AG09309 (cell line): ENCODE results near the gene RGS2.

Experiments used
- DNase-seq: peaks from one replicate; pipeline ENCODE4 v3.0.0-alpha.2; 2010; ENCODE audit warnings: low read depth
- H3K4me3 ChIP-seq: 2 replicates; pipeline ENCODE4 v1.5.1; 2011; ENCODE audit warnings: mild to moderate bottlenecking, low read depth, low read length, moderate library complexity; ENCODE audit not compliant: control insufficient read depth
- CTCF ChIP-seq: IDR thresholded peaks from 2 replicates; pipeline ENCODE4 v1.5.1; 2011; ENCODE audit warnings: mild to moderate bottlenecking, low read depth, low read length, inconsistent platforms; ENCODE audit not compliant: insufficient read depth, control insufficient read depth; ENCODE audit errors: missing control alignments

The RGS2 gene

GRCh38 chr1:192835116-192835515, 26.3 kb downstream of the RGS2 start:
- no peak for DNase-seq
- TF ChIP-seq CTCF, result no peak
- H3K4me3 ChIP-seq, result no peak overlapping the region

GRCh38 chr1:192839162-192840066, 30.6 kb downstream of the RGS2 start:
- DNase-seq, result no peak
- no peak overlapping the region for H3K4me3 ChIP-seq
- no peak for TF ChIP-seq CTCF

GRCh38 chr1:192844360-192844759, 35.5 kb downstream of the RGS2 start:
- no peak overlapping the region for H3K4me3 ChIP-seq
- TF ChIP-seq CTCF, result no peak
- DNase-seq, result no peak

GRCh38 chr1:192846950-192847349, 38.1 kb downstream of the RGS2 start:
- no peak overlapping the region for H3K4me3 ChIP-seq

GRCh38 chr1:192849011-192849410, 40.2 kb downstream of the RGS2 start:
- DNase-seq, result no peak
- no peak overlapping the region for H3K4me3 ChIP-seq
- TF ChIP-seq CTCF, result no peak

More at GRCh38 chr1:192846950-192847349, 38.1 kb downstream of the RGS2 start:
- DNase-seq, result no peak
- TF ChIP-seq CTCF, result no peak

- H3K4me3 ChIP-seq, result no peak overlapping the region
- DNase-seq, result no peak
- no peak for TF ChIP-seq CTCF
These were observed 40.6 kb downstream of the RGS2 start for GRCh38 chr1:192849442-192849841.
